HepG2 (cell line): ENCODE measurements around the gene SPATA46. TPM values are rescaled to one million over a fixed set of nuclear protein-coding genes. Genes with fewer than 3 reads are reported as not detected.

Experiments used
- ATAC-seq: fragments of 200-7000 bp; cut with Tn5 transposase; 3 replicates; pipeline ENCODE4 v1.9.1; 2020; ENCODE audit warnings: mild to moderate bottlenecking, moderate library complexity
- BruUV-seq: library from RNA; stranded (reverse); fragments of 400-500 nt; replicated peaks from 2 replicates; lab custom pipeline; 2021; lab: Mats Ljungman, UMichigan
- CTCF ChIA-PET: fragments of 300-600 bp; formaldehyde crosslinking; extraction: SDS; loops from one replicate; lab custom pipeline; 2021; ENCODE audit warnings: low total read pairs, inconsistent platforms, low intra/inter-chr PET ratio; lab: Yijun Ruan, JAX
- POLR2A ChIA-PET: fragments of 350-600 bp; sonication (Branson Sonifier 250); formaldehyde crosslinking; loops from one replicate; lab custom pipeline; 2020; ENCODE audit warnings: antibody characterized with exemption, inconsistent platforms; lab: Yijun Ruan, JAX
- DNase-seq: peaks from one replicate; pipeline ENCODE4 v3.0.0-alpha.2; 2015; ENCODE audit warnings: low spot score
- FAIRE-seq: peaks from 3 replicates; lab custom pipeline; 2011; peaks lifted over from hg19 to GRCh38; lab: Jason Lieb, UNC
- H2AFZ ChIP-seq: one replicate; pipeline ENCODE4 v1.6.1; 2011; ENCODE audit warnings: low read length, inconsistent platforms
- H3K27ac ChIP-seq: fragments of 300-600 bp; 3 replicates; pipeline ENCODE4 v1.8.0; 2011; ENCODE audit warnings: mixed run types, mild to moderate bottlenecking, mixed read lengths, low read length, inconsistent platforms; ENCODE audit not compliant: insufficient read depth; ENCODE audit errors: extremely low read length
- H3K27me3 ChIP-seq, 2 experiments: fragments of 200-600 bp in 1 of 2; 2 replicates in 1 of 2; 3 replicates in 1 of 2; pipeline versions ENCODE4 v1.6.0 to v1.8.0; 2011; ENCODE audit warnings: low read length in 2 of 2, mild to moderate bottlenecking in 2 of 2, moderate library complexity in 2 of 2, inconsistent platforms in 1 of 2; ENCODE audit not compliant: insufficient read depth in 2 of 2, control insufficient read depth in 1 of 2
- H3K36me3 ChIP-seq, 2 experiments: fragments of 200-600 bp in 1 of 2; replicated peaks in 1 of 2; 2 replicates in 1 of 2; 3 replicates in 1 of 2; pipeline versions ENCODE4 v1.5.1 to v1.8.0; 2011; ENCODE audit warnings: low read length in 2 of 2, inconsistent platforms in 1 of 2; ENCODE audit not compliant: insufficient read depth in 2 of 2, control insufficient read depth in 1 of 2
- H3K4me1 ChIP-seq: 2 replicates; pipeline ENCODE4 v1.5.1; 2012; ENCODE audit warnings: low read length, inconsistent platforms; ENCODE audit not compliant: insufficient read depth
- H3K4me2 ChIP-seq: 2 replicates; pipeline ENCODE4 v1.6.0; 2011; ENCODE audit warnings: low read depth, low read length, inconsistent platforms
- H3K4me3 ChIP-seq, 3 experiments: fragments of 200-600 bp in 1 of 3; sonication (generic), shearing (Covaris generic) in 1 of 3; replicated peaks in 1 of 3; 2 replicates each; pipeline ENCODE4 v1.5.1; 2011 to 2016; ENCODE audit warnings: low read length in 3 of 3, inconsistent platforms in 2 of 3, low read depth in 2 of 3, mild to moderate bottlenecking in 2 of 3, control low read depth in 1 of 3, mixed read lengths in 1 of 3; ENCODE audit not compliant: insufficient read depth in 1 of 3
- H3K79me2 ChIP-seq: one replicate; pipeline ENCODE4 v1.6.1; 2011; ENCODE audit warnings: low read length, inconsistent platforms; ENCODE audit not compliant: insufficient read depth
- H3K9ac ChIP-seq: 2 replicates; pipeline ENCODE4 v1.6.0; 2011; ENCODE audit warnings: mild to moderate bottlenecking, low read depth, low read length, inconsistent platforms; ENCODE audit not compliant: insufficient read depth
- H3K9me3 ChIP-seq: 2 replicates; pipeline ENCODE4 v1.5.1; 2012; ENCODE audit warnings: mild to moderate bottlenecking, low read length
- H4K20me1 ChIP-seq: 2 replicates; pipeline ENCODE4 v1.6.0; 2011; ENCODE audit warnings: inconsistent platforms, mild to moderate bottlenecking, low read length, moderate library complexity; ENCODE audit not compliant: insufficient read depth
- ARNTL ChIP-seq: sonication (generic); formaldehyde crosslinking; IDR thresholded peaks from 2 replicates; pipeline ENCODE4 v1.4.0; 2020; ENCODE audit warnings: mild to moderate bottlenecking, missing genetic modification reagents
- CCDC6 ChIP-seq: sonication (generic); formaldehyde crosslinking; IDR thresholded peaks from 2 replicates; pipeline ENCODE4 v1.8.1; 2022; ENCODE audit warnings: mild to moderate bottlenecking, missing genetic modification reagents, moderate library complexity
- CERS6 ChIP-seq: sonication (generic); formaldehyde crosslinking; IDR thresholded peaks from 2 replicates; pipeline ENCODE4 v1.5.0; 2020; ENCODE audit warnings: missing genetic modification reagents
- GABPA ChIP-seq, 2 experiments: IDR thresholded peaks; 2 replicates each; pipeline ENCODE4 v1.6.1; 2011 to 2016; ENCODE audit warnings: low read depth in 2 of 2, low read length in 1 of 2, missing biosample characterization in 1 of 2, missing genetic modification characterization in 1 of 2
- IKZF4 ChIP-seq: sonication (generic); formaldehyde crosslinking; IDR thresholded peaks from 2 replicates; pipeline ENCODE4 v1.5.1; 2020; ENCODE audit warnings: borderline replicate concordance, mild to moderate bottlenecking, low read depth, missing genetic modification reagents; ENCODE audit errors: not compliant biosample characterization
- MED8 ChIP-seq: sonication (generic); formaldehyde crosslinking; IDR thresholded peaks from 2 replicates; pipeline ENCODE4 v1.8.1; 2023; ENCODE audit warnings: mild to moderate bottlenecking, missing genetic modification reagents; ENCODE audit not compliant: insufficient replicate concordance
- TARDBP ChIP-seq: sonication (generic); formaldehyde crosslinking; IDR thresholded peaks from 2 replicates; pipeline ENCODE4 v1.8.0; 2022; ENCODE audit warnings: mild to moderate bottlenecking, missing genetic modification reagents
- TGIF2 ChIP-seq: IDR thresholded peaks from 2 replicates; pipeline ENCODE4 v1.6.1; 2016; ENCODE audit warnings: control low read depth, missing compliant biosample characterization
- ZNF552 ChIP-seq: sonication (generic); formaldehyde crosslinking; IDR thresholded peaks from 2 replicates; pipeline ENCODE4 v1.9.0; 2022; ENCODE audit warnings: missing genetic modification reagents, mild to moderate bottlenecking, borderline replicate concordance
- ZNF83 ChIP-seq: sonication (generic); formaldehyde crosslinking; IDR thresholded peaks from 2 replicates; pipeline ENCODE4 v1.4.0; 2020; ENCODE audit warnings: missing genetic modification reagents, mild to moderate bottlenecking, borderline replicate concordance
- WGBS: methylation state at CpG from one replicate; pipeline ENCODE4 v1.1.6; 2017; ENCODE audit warnings: low lambda C conversion rate; 5-methylcytosine and 5-hydroxymethylcytosine counted together
- in situ Hi-C: cut with HindIII; loops from 2 replicates; pipeline ENCODE4 v1.10.0; 2017; ENCODE audit warnings: low pct_unique_long_range_greater_than_20kb; ENCODE audit not compliant: extremely low pct_ligation_motif_present
- intact Hi-C: fragments of 100-400 bp; cut with micrococcal nuclease; formaldehyde crosslinking; loops from one replicate; pipeline ENCODE4 v1.10.0; 2022; ENCODE audit not compliant: unreplicated experiment
- polyA plus RNA-seq, 8 experiments: library from polyadenylated mRNA; depleted of rRNA in 3 of 8; stranded (reverse) in 7 of 8; unstranded in 1 of 8; fragments of >200 nt; fragmentation: Illumina TruSeq in 4 of 8; extraction: Trizol in 4 of 8; gene quantifications; 2 replicates each; pipeline versions ENCODE4 v1.2.1 to v1.2.3, GENCODE V29; 2011 to 2016; ENCODE audit warnings: low read depth in 4 of 8, missing spikeins in 1 of 8, mixed read lengths in 1 of 8; ENCODE audit not compliant: insufficient read depth in 1 of 8
- total RNA-seq, 5 experiments: library from RNA; depleted of rRNA; stranded (reverse); fragments of >200 nt; fragmentation: Illumina TruSeq; extraction: Trizol; gene quantifications; 2 replicates each; pipeline ENCODE4 v1.2.3, GENCODE V29; 2016; ENCODE audit warnings: low read depth in 1 of 5
- TF ChIP-seq, protein P1 (sequence below): sonication (generic); formaldehyde crosslinking; IDR thresholded peaks from 2 replicates; pipeline ENCODE4 v1.4.0; 2020; ENCODE audit warnings: low read depth, missing genetic modification reagents
- TF ChIP-seq, protein P2 (sequence below): sonication (generic); formaldehyde crosslinking; IDR thresholded peaks from 2 replicates; pipeline ENCODE4 v1.4.0; 2020; ENCODE audit warnings: missing genetic modification reagents

SPATA46 gene
- total and polyA plus RNA-seq, 2 of the 13 experiments (the other 11 are each of a cell fraction or from before 2014, with no cell fraction given), result not detected

DNA sequence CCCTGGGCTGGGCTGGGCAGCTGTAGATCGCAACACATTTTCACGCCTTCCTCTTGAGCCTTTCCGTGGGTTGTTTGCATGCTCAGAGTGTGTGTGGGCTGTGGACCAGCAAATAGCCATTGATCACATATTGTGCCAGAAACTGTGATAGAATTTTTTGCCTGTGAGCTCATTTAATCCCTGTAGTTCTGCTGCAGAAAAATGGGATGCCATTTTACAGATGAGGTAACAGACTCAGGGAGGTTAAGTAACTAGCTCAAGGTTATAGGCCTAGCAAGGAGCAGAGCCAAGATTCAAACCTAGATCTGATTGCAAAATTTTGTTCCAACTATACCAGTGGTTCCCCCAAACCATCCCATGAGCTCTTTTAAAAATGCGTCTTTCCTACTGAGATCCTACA lies 10.5 kb downstream of the SPATA46 start:
- no peak for ATAC-seq
- Histone ChIP-seq H3K9me3 (no peaks in the 10 kb centered on the region), H3K9ac (no peak overlapping the region), H3K4me1 (no peaks in the 10 kb centered on the region), H2AFZ (no peak overlapping the region), H3K36me3 (peaks cover 12 to 45% of the 10 kb centered on the region in 2 experiments; a peak in 4 of 5 replicates), H3K4me2 (no peak overlapping the region), H3K79me2 (no peaks in the 10 kb centered on the region), H3K4me3 (no peak overlapping the region), H3K27ac (no peak overlapping the region), H3K27me3 (no peaks in the 10 kb centered on the region), H4K20me1 (no peaks in the 10 kb centered on the region)
- FAIRE-seq, result no peak
- in situ Hi-C loops, result no loop called here
- CTCF ChIA-PET, result no interaction called here
- POLR2A ChIA-PET, result no interaction called here
- 75% methylated on average over 4 of the region's 4 CpGs for WGBS
- intact Hi-C loops, result no loop called here
- BruUV-seq, result no TSS peak
- DNase-seq, result no peak
- TF ChIP-seq TARDBP (no peak), ZNF83 (CRISPR knock-in tag) (no peak), TGIF2 (CRISPR knock-in tag) (no peak), IKZF4 (CRISPR knock-in tag) (no peak), CERS6 (CRISPR knock-in tag) (no peak), GABPA (IDR thresholded peaks at IDR 0.05; ENCODE audit: low read depth, low read length) (no peak), GABPA (CRISPR knock-in tag; IDR thresholded peaks at IDR 0.05; ENCODE audit: low read depth) (no peak), ZNF552 (CRISPR knock-in tag) (no peak), CCDC6 (CRISPR knock-in tag) (no peak), ARNTL (CRISPR knock-in tag) (no peak), MED8 (CRISPR knock-in tag) (no peak)
- TF ChIP-seq, protein P1, sequence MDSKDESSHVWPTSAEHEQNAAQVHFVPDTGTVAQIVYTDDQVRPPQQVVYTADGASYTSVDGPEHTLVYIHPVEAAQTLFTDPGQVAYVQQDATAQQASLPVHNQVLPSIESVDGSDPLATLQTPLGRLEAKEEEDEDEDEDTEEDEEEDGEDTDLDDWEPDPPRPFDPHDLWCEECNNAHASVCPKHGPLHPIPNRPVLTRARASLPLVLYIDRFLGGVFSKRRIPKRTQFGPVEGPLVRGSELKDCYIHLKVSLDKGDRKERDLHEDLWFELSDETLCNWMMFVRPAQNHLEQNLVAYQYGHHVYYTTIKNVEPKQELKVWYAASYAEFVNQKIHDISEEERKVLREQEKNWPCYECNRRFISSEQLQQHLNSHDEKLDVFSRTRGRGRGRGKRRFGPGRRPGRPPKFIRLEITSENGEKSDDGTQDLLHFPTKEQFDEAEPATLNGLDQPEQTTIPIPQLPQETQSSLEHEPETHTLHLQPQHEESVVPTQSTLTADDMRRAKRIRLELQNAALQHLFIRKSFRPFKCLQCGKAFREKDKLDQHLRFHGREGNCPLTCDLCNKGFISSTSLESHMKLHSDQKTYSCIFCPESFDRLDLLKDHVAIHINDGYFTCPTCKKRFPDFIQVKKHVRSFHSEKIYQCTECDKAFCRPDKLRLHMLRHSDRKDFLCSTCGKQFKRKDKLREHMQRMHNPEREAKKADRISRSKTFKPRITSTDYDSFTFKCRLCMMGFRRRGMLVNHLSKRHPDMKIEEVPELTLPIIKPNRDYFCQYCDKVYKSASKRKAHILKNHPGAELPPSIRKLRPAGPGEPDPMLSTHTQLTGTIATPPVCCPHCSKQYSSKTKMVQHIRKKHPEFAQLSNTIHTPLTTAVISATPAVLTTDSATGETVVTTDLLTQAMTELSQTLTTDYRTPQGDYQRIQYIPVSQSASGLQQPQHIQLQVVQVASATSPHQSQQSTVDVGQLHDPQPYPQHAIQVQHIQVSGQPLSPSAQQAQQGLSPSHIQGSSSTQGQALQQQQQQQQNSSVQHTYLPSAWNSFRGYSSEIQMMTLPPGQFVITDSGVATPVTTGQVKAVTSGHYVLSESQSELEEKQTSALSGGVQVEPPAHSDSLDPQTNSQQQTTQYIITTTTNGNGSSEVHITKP (CRISPR knock-in tag), result no peak
- TF ChIP-seq, protein P2, sequence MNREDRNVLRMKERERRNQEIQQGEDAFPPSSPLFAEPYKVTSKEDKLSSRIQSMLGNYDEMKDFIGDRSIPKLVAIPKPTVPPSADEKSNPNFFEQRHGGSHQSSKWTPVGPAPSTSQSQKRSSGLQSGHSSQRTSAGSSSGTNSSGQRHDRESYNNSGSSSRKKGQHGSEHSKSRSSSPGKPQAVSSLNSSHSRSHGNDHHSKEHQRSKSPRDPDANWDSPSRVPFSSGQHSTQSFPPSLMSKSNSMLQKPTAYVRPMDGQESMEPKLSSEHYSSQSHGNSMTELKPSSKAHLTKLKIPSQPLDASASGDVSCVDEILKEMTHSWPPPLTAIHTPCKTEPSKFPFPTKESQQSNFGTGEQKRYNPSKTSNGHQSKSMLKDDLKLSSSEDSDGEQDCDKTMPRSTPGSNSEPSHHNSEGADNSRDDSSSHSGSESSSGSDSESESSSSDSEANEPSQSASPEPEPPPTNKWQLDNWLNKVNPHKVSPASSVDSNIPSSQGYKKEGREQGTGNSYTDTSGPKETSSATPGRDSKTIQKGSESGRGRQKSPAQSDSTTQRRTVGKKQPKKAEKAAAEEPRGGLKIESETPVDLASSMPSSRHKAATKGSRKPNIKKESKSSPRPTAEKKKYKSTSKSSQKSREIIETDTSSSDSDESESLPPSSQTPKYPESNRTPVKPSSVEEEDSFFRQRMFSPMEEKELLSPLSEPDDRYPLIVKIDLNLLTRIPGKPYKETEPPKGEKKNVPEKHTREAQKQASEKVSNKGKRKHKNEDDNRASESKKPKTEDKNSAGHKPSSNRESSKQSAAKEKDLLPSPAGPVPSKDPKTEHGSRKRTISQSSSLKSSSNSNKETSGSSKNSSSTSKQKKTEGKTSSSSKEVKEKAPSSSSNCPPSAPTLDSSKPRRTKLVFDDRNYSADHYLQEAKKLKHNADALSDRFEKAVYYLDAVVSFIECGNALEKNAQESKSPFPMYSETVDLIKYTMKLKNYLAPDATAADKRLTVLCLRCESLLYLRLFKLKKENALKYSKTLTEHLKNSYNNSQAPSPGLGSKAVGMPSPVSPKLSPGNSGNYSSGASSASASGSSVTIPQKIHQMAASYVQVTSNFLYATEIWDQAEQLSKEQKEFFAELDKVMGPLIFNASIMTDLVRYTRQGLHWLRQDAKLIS (CRISPR knock-in tag), result no peak
